ENCODE measurements around the gene MFNG.
"Not testable (repeated sequence)": the region's sequence is repeated elsewhere in the genome, so short reads cannot be mapped to it uniquely, and the experiment has no call there.

MFNG gene

GRCh38 chr22:37486224-37486845 lies at the start of gene MFNG:
Gene MFNG, minus strand, starts transcription at chr22:37486384. Its CDS starts 207 bp downstream, at chr22:37486177.
- DNase-seq (ENCODE audit: low read depth): peak; percentile 62

GRCh38 chr22:37535159-37535558 lies 49.0 kb upstream of the MFNG start:
- no peak for DNase-seq (ENCODE audit: low read depth)

DNA sequence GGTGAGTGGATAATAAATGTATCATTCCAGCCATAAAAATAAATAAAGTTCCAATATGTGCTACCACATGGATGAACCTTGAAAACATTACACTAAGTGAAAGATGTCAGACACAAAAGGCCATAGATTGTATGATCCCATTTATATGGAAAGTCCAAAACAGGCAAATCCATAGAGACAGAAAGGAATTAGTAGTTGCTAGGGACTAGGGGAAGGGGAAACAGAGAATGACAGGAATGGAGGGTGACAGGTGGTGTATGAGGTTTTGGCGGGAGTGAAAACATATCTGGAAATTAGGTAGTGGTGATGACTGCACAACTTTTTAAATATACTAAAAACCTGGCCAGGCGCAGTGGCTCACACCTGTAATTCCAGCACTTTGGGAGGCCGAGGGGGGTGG lies 48.3 kb upstream of the MFNG start:
- DNase-seq (ENCODE audit: low read depth): no peak

DNA sequence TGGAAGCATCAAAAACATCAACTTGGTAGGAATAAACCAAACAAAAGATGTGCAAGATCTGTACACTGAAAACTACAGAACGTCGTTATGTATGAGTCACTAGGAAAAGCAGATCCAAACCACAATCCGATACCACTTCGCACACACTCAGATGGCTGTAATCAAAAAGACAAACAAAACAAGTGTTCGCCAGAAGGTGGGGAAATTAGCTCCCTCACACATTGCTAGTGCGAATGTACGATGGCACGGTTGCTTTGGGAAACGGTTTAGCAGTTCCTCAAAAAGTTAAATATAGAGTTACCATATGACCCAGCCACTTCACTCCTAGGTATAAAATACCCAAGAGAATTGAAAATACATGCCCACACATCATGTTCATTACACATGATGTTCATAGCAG lies 47.8 kb upstream of the MFNG start:
- DNase-seq (ENCODE audit: low read depth): no peak

GRCh38 chr22:37529652-37530345 lies 43.6 kb upstream of the MFNG start:
- DNase-seq (ENCODE audit: low read depth): no peak

- DNase-seq (ENCODE audit: low read depth): not testable (repeated sequence)
Observed at GRCh38 chr22:37527952-37528351, 41.8 kb upstream of the MFNG start.

- DNase-seq (ENCODE audit: low read depth): not testable (repeated sequence)
Observed at GRCh38 chr22:37527081-37527752, 41.0 kb upstream of the MFNG start.

- no peak for DNase-seq (ENCODE audit: low read depth)
Observed at GRCh38 chr22:37526376-37526775, 40.2 kb upstream of the MFNG start.

DNA sequence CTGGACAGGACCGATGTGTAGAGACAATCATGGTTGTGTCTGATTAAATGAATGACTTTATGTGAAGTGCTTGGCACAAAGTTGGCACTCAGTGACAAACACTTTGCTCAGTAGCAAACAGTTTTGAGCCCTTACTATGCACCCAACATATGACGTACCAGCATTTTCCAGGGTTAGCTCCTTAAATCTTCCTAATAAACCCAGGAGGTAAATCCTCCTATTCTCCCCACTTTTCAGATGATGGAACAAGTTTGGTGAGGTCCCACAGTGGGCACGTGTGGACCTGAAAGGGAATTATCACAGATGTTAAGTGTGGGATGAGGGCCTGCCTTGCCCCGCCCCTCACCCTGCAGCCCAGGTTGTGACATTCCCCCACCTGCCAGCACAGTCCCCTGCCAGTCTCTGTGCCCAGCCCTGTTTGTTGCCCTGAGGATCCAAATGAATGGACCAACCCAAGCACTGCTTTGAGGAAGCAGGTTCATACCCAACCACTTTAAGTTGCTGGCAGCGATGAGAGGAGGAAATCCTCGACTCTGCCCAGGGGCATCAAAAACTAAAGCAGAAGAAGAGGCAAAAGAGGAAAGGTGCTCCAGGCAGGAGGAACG lies 39.7 kb upstream of the MFNG start:
- DNase-seq (ENCODE audit: low read depth): no peak

DNA sequence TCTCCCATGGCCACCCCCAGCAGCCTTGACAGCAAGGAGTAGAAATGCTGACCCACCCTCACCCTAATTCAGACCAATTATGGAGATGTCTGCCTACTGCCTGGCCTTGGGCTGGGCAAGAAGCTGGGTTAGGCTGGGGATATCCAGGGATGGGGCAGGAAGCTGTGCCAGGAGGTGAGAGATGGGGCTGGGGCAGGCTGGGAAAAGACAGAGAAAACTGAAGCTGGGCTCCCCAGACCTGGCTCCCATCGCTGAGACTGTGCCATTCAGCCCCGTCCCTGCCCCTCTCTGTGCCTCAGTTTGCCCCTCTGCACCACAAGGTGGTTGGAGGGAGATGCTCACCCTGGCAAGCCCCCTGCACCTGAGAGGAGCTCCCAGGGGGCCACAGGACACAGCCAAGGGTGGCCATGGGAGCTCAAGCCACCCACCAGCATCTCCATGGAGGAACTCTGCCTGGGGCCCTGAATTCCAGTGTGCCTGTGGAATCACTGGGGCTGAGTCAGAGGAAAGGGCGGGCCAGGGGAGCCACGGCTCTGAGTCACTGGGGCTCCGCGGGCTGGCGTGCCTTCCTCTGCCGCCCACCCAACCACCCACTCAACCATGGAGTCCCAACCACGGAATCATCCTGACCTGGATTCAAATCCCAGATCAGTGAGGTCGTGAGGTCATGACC lies 39.0 kb upstream of the MFNG start:
- DNase-seq (ENCODE audit: low read depth): no peak

DNA sequence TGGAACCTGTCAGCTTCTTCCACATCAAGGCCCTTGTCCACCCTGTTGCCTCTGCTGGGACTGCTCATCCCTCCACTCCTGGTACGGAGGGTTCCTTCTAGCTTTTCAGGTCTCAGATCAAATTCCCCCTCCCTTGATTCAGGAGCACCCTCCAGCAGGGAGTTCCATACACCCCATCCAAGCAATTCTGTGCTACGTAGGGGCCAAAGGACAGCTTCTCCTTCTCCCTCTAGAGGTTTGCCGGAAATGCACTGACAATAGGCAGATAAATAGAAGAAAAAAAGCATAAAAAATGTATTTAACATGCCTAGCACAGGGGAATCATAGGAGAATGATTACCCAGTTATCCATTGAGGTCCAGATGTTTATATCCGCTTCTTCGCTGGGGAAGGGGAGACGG lies 36.3 kb upstream of the MFNG start:
- no peak for DNase-seq (ENCODE audit: low read depth)

GRCh38 chr22:37521236-37521739 lies 35.1 kb upstream of the MFNG start:
- no peak for DNase-seq (ENCODE audit: low read depth)

DNA sequence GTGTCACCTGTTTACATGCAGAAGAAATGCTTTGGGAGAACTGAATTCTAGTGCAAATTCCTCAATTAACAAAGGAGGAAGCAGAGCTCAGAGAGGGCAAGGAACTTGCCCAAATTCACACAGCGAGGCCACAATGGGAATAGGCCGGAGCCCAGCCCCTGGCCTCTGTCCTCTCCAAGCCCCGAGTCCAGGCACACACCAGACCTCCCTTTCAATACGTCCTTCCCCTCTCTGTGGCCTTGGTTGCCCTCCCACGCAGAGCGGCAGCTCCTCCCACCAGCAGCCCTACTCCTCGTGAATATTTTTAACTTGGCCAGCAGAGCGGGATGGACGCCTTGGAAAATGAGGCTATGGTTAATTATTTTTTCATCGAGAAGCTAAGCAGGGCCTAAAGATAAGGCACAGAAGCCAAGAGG lies 34.6 kb upstream of the MFNG start:
- DNase-seq (ENCODE audit: low read depth): no peak

DNA sequence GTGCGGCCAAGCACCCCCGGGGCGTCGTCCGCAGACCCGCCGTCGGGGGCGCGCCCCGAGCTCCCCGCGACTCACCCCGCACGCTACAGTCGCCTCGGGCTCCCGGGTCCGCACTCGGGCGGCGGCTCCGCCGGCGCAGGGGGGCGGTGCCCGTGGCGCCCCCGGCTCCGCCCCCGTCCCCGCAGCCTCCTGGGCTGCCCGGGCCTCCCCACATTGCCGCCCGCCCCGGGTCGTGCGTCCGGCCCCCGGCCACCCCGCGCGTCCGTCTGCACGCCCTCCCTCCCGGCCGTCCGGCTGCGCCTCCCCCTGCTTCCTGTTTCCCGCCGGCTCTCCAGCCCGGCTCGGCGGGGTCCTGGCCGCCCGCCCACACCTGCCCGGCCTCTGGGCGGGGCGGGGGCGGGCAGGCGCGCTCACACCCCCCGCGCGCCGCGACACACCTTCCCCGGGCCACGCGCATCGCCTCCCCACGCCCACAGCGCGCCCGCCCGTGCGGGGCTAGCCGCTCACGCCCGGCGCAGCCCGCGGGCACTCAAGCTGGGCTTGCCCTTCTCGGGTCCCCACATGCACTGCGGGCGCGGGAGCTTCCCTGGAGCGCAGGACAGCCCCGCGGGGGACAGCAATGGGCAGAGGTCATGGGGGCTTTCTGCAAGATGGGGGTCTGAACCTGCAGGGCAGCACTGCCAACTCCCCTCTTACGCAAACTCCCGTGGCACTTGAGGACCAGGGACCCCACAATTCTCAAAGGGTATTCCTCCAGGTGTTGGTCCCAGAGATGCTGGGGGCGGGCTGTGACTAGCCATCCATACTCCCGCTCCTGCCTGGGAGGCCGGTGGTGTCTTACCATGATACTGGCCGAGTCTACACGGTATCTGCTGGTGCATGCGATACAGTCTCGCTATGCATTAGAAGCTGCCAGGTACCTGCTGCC lies 33.3 kb upstream of the MFNG start, which contains the start of gene CARD10:
TSS of gene CARD10 (minus strand) at position 148 of the 928 bp plus-strand sequence. CDS start 215 bp downstream, outside the sequence.
- DNase-seq (ENCODE audit: low read depth): no peak

GRCh38 chr22:37518509-37519267 lies 32.5 kb upstream of the MFNG start:
- DNase-seq (ENCODE audit: low read depth): no peak

DNA sequence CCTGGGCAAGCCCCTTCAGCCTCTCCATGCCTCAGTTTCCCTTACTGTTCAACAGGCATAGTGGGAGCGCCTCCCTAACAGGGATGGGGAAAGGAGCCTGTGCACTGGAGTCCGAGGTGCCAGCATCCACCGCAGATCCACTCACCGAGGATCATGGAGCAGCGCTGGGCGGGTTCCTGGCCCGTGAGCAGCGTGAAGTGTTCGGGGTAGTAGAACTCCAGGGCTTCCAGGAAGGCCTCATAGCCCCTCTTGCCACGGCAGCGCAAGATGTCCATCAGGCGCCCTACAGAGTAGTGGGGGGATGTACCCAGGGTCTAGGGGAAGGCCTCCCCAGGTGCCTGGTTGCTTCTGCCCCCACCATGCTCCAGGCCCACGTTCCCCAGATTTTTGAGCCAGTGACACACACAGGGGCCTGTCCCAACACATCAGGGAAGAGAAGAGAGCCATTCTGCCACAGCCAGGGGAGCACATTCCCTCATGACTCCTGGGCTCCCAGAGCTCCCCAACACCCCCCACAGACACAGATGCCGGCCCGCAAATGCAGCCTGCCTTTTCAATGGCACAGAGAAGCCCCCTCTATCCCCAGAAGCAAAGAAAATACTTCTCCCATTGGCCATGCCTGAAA lies 31.8 kb upstream of the MFNG start:
- no peak for DNase-seq (ENCODE audit: low read depth)

GRCh38 chr22:37516456-37516855 lies 30.3 kb upstream of the MFNG start:
- no peak for DNase-seq (ENCODE audit: low read depth)

- no peak for DNase-seq (ENCODE audit: low read depth)
Observed at GRCh38 chr22:37515901-37516300, 29.7 kb upstream of the MFNG start.

DNA sequence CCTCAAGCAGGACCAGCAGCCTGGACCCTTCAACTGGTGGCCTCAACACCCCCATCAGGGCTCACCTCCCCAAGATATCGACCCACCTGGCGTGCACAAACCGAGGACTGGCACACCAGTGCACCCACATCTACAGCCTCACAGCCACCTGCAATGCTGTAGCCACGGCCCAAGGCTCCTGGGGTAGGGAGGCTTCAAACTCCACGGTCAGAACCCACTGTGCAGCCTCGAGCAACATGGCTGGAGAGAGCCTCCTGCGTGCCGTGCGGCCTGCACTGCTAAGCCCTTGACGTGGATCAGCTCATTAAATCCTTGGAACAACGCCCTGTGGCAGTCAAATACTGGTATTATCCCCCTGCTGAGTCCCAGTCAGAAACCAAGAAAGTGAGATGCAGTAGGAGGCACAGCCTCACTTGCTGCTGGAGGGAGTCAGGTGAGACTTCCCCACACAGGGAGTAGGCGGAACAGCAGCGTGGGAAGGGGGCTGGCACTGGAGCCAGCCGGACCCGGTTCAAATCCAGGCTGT lies 28.4 kb upstream of the MFNG start:
- DNase-seq (ENCODE audit: low read depth): no peak

Data from stimulated activated CD8-positive, alpha-beta memory T cell treated with anti-CD3 and anti-CD28 coated beads, Interleukin-4, amount 100 ng/mL, for 24 hours (primary cell).